HPDE6-E6E7 (cell line): Measurements from ENCODE around the gene SMYD5.
"Not testable (repeated sequence)": the region's sequence is repeated elsewhere in the genome, so short reads cannot be mapped to it uniquely, and the experiment has no call there.

ENCODE experiments used
- DNase-seq: peaks from one replicate; pipeline ENCODE4 v3.0.0; 2011; ENCODE audit warnings: missing footprints; ENCODE audit errors: extremely low spot score

The SMYD5 gene

DNA sequence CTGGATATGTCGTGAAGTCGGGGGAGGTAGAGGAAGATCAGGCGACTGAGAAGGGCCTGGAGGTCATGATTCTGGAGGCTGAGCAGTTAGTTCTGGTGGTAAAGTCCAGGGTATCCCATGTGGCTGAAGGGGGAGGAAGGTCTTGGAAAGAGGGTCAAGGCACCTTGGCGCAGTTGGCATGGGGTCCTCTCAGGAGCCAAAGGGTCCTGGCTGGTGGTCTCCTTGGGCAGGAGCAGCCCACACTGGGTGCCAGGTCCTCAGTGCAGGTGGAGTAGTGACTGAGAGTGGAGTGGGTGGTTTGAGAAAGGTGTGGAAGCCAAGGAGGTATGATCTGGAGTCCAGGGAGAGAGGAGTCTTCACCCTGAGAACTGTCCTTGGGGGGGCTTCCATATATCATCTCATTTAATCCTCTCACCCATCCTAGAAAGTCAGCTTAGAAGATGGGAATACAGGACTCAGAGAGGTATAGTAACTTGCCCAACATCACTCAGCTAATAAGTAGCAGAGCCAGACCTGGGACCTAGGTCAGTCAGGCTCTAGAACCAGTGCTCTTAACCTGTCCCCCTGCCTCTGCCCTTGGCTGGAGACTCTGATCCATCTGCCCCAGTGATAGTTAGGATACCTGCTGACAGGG lies 45.8 kb downstream of the SMYD5 start:
- DNase-seq = no peak

GRCh38 chr2:73260338-73260984 lies 46.4 kb downstream of the SMYD5 start:
- DNase-seq = no peak

DNA sequence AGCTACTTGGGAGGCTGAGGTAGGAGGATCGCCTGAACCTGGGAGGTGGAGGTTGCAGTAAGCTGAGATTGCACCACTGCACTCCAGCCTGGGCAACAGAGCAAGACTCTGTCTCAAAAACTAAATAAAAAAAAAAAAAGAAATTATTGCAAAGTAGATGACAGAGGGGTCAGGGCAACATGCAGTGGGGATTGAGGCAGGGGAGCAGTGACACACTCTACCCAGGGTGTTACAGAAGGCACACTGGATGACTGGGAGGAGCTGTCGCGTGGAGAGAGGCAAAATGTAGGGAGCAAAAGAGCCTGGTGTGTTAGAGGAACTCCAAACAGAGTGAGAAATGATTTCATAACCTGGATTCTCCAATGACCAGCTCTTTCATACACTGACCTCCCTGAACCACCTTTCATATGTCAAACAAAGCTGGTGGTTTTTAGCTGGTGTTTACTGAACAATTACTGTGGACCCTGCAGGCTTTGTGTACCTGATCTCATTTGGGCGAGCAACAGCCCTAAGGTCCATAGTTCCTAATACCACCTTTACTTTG lies 48.1 kb downstream of the SMYD5 start:
- no peak for DNase-seq

DNA sequence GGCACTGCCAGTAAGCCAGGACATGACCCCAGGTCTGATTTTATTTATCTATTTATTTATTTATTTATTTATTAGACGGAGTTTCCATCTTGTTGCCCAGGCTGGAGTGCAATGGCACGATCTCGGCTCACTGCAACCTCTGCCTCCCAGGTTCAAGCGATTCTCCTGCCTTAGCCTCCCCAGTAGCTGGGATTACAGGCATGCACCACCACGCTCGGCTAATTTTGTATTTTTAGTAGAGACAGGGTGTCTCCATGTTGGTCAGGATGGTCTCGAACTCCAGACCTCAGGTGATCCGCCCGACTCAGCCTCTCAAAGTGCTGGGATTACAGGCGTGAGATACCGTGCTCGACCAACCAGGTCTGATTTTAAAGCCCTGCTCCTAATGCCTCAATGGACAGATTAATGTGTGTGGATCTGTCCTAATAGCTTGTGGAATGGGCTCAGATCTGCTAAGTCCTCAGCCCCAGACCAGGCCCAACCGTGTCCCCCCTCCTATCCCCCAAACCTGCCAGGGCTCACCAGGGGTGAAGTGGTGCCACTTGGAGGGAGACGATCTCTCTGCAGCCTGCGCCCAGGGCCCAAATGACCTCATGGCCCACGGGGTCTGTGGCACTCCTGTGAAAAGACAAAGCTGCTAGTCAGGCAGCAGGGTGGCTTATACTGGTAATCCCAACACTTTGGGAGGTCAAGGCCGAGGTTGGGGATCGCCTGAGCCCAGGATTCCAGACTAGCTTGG lies 48.8 kb downstream of the SMYD5 start:
- not testable (repeated sequence) for DNase-seq

DNA sequence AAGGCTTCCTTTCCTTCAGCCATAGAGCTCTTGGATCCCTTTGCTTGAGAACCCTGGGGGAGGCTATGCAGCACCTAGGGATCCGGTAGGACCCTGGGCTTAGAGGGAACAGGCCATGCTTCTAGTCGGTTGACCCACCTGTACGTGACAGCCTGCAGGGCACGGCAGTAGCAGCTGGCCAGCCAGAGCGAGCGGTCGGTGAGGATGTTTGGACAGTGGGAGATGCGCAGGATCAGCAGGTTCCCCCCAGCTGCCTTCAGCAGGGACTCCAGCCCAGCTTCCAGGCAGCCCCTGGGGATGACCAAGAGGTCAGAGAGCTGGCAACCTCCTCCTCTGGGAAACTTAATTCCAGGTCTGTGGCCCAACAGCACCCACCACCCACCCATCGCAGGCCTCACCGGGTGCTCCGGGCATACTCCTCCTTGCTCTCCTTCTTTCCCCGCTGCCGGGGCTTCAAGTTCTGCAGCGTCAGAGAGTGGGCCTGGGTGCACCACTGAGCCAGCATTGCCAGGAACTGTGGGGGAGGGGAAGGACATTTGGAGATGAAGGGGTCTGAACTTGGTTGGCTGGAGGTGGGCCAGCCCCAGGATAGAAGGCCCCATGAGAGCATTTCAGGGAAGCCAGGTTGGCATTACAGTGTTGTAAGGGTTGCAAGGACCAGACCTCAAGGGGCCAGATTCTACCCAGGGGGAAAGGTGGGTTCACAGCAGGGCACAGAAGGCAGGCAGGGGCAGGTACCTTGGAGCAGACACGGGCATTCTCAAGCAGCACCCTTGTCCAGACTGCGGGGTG lies 49.7 kb downstream of the SMYD5 start:
- no peak for DNase-seq

DNA sequence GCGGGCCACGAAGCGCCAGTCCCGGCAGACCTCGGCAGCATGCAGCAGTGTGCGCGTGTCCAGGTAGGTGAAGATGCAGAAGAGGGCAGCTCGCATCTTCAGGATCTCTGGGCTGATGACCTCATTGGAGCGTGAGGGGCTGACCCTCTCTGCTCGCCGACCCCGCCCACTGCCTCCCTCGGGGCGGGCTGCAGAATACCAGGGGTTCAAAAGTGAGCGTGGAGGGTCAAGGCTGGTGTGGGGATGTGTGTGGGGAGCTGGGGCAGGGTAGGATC lies 50.2 kb downstream of the SMYD5 start:
- DNase-seq = no peak

DNA sequence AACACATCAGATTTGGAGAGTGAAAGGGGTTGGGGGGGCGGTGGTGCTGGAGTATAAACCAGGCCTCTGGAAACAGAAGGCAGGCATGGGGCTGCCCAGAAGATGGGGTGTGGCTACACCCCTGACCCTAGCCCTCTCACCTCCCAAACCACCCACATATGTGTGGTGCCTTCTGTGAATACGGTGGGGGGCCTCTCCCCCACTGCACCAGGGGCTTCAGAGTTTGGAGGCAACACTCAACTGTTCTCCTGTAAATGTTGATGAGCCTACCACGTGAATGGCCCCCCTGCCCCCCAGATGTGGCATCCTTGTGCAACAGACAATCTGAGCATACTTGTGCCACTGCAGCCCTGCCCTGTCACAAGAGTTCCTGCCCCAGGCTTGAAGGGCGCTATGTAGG lies 50.7 kb downstream of the SMYD5 start:
- DNase-seq = no peak

GRCh38 chr2:73265298-73266060 lies 51.4 kb downstream of the SMYD5 start:
- no peak for DNase-seq

GRCh38 chr2:73266061-73266901 lies 52.2 kb downstream of the SMYD5 start:
- no peak for DNase-seq

- DNase-seq = no peak
Observed at GRCh38 chr2:73267008-73267407, 53.0 kb downstream of the SMYD5 start.

DNA sequence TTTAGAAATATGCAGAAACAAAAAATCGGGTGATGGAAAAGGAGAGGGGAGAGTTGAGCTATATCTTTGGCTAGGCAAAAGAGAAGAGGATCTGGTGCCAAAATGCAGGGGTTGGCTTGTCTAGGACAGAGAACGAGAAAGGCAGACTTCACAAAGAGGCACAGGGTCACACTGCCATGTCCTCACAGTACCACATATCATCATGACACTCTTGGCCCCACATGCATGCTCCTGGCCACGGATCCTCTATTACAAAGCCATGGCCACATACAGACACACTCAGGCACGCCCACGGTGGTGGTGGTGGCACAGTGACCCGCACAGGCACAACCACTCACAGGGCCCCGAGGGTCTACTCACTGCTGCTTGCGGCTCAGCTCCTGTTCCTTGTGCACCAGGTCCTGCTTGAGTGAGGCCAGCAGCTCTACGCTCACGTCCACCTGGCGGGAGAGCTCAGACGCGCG lies 54.4 kb downstream of the SMYD5 start:
- no peak for DNase-seq

- peak; percentile 88 for DNase-seq
Observed at GRCh38 chr2:73268830-73269685, 55.0 kb downstream of the SMYD5 start.

DNA sequence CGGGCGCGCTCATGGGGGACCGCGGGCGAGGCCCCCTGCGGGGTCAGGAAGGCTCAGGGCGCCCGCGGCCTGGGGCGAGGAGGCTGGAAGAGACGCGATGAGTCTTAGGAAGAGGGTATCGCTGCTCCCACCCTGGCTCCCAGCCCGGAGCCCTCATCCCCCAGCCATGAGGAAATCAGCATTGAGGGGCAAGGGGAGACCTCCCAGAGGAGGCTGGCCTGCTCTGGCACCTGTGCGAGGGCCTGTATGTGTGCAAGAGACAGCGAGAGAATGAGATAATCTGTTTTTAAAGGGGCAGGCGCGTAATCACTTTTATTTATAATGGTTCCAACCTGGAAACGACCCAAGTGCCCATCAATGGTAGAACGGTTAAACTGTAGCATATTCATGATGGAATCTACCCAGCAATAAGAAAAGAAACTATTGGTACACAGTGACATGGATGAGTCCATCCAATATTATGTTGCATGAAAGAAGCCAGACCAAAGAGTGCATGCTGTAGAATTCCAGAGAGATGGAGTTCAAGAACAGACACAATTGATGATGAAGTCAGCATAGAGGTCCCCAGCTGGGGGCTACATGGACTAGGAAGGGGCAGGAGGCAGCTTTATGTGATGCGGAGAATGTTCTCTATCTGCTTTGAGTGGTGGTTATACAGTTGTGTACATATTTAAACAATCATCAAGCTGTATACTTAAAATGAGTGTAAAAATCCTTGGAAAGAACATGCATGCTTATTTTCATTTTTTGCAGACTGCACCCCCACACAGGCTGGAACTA lies 55.8 kb downstream of the SMYD5 start:
- no peak for DNase-seq

GRCh38 chr2:73272270-73272669 lies 58.2 kb downstream of the SMYD5 start:
- DNase-seq = no peak
